Stimulated activated CD8-positive, alpha-beta memory T cell treated with anti-CD3 and anti-CD28 coated beads, Interleukin-4, amount 100 ng/mL, for 4 hours (primary cell): ENCODE data around the gene SPSB4.

Experiments
- DNase-seq, 2 donors: peaks; one replicate each; pipeline ENCODE4 v3.0.0-alpha.2; 2020; ENCODE audit warnings: low read depth in 2 of 2, low spot score in 1 of 2

The SPSB4 gene

GRCh38 chr3:141073580-141073979 lies 22.4 kb downstream of the SPSB4 start:
- no peak for DNase-seq

GRCh38 chr3:141074529-141074928 lies 23.4 kb downstream of the SPSB4 start:
- DNase-seq, result no peak

DNA sequence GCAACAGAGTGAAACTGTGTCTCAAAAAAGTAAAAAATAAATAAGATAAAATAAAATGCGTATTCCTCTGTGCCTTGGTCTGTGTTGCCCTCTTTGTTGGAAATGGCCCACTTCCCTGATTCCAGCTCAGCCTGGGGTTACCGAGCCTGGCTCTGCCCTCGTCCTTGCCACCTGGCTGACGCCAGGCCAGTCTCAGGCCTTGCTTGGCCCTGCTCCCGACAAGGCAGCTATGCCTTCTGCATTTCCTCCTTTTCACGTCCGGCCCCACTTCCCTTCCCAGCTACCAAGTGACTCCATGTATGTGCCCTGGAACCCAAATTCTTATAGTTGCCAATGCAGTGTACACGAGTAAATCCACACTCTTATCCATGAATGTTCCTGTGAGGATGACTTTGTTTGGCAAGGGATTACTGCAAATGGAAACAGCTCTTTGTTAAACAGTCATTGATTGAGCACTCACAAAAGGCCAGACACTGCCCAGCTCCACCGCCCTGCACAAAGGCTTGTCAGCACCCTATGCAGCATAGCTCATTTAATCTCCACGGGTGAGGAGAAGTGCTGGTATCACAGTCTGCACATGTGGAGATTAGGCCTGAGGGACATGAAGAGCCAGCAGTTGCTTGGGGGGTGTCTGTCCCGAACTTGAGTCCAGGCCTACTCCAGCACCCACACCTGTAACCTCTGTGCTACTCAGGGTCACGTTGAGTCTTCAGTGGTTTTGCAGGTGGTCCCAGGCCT lies 25.1 kb downstream of the SPSB4 start:
- no peak for DNase-seq

GRCh38 chr3:141076797-141077571 lies 25.8 kb downstream of the SPSB4 start:
- DNase-seq, result no peak

DNA sequence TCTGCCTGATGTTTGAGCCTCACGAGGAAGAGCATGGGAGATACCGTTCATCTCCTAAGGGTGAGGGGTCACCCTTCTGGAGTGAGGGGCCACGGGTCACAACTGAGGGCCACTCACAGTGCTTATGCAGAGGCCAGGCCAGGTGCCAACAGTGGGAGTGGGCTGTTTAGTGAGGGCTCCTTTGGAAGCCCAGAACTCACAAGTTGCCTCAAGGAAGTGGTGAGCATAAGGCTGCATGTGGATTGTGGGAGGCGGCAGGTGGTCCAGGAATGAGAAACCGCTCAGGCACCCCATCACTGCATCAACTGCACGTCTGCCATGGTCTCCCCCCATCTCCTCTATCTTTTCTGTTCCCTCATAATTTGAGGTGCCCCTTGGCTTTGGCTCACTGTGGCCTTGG lies 26.5 kb downstream of the SPSB4 start:
- DNase-seq, result no peak

DNA sequence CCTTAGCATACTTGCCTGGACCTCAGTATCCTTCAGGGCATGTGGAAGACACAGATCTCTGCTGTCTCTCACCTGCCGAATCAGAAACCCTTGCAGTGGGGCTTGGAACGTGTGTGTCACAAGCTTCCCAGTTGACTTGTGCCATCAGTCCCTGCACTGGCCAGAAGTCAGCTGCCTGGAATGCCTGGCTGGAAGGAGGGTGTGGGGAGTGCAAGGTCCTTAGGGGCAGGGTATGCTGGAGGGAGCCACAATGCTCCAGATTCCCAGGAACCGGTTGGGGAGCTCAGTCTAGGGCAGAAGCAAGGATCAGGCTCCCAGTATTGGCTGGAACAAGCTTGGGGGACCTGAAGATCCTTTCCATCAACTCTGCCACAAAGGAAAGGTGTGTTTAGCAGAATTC lies 27.1 kb downstream of the SPSB4 start:
- DNase-seq, result no peak

DNA sequence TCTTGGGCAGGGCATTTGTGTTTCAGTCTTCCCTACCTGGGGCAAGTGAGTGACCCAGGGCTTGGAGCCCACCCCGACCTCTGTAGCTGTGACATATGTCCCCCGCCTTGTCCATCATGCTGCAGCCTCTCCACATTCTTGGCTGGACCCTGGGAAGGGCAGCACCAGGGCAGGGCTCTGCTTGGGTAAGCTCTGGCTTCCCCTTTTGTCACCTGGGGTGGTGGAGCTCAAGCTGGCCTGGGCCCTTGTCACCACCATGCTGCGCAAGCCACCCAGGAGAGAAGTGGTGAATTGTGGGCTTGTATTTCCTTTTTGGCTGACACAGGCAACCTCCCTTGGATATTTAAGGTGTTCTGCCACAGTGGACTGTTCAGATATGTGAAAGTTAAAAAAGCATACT lies 29.3 kb downstream of the SPSB4 start:
- DNase-seq, result no peak

DNA sequence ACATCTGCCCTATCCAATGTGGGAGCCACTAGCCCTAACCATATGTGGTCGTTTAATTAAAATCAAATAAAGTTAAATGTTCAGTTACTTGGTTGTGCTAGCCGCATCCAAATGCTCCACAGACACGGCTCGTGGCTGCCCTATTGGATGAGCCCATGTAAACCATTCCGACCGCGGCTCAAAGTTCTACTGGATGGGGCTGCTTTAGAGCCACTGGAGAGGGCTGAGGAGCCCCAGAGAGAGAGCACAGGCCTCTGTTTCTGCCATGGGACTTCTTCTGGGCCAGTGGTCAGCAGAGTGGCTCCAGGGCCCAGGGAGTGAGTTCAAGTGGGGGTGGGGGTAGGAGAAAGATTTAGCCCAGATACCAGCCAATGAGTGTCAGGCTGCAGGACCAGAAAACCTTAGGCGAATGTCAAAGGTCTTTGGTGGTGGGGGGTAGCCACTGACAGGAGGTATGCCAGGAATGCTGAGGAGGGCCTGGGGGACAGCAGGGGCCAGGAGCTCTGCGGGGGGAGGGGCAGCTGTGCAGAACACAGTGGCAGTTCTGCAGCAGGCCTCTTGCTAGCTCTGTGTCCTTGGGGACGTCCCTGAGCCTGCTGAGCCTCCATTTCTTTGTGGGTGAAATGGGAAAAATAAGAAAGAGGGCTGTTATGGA lies 30.1 kb downstream of the SPSB4 start:
- no peak for DNase-seq

- no peak for DNase-seq
Observed at GRCh38 chr3:141082064-141082463, 30.9 kb downstream of the SPSB4 start.

DNA sequence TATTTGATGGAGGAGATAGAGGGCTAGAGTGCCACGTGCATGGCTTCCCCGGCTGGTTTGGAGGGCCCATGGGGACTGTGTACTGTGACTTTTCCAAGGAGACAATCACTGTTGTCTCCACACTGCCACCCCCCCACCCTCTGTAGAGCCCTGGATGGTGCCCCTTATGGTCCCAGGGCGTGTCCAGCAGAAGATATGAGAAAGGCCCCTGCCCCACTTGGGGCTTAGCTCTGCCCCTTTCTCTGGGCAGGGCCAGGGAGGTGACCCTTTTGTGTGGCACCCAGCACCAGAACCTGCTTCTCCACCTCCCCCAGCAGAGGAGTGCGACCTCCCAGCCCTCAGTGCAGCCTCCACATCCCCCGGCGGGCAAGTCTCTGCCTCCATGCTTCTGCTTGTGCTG lies 32.1 kb downstream of the SPSB4 start:
- DNase-seq, result no peak

DNA sequence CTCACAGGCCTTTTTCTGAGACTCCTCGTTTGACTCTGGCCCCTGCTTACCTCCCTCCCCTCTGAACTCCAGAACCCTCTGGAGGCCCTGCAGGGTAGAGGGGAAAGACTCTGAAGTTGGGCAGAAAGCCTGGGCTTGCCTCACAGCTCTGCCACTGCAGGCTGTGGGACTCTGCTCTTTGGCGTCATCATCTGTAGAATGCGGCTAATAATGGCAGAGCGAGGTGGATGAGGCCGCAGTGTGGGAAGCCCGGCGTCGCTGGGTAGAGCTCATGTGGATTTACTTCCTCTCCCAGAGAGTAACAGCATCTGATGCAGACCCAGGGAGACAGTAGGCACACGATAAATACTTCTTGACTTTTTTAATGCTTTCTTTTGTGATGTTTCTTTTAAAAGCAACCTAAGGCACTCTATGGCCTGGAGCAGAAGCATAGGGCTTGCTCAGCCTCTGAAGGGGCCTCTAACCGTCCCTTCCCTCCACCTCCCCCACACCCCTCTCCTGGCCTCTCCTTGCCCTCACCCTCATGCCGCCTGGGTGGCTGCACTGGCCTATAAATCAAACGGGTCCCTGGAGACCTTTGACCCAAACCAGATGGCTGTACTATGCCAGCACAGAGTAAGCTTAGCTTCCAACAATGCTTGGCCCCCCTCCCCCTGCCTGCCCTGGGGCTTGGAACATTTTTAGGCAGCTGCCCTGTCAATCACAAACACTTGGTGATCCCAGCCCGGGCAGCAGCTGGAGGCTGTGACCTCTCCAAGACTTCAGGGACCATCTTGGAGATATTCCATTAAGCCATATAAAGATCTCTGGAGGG lies 32.9 kb downstream of the SPSB4 start:
- DNase-seq, result no peak

- no peak for DNase-seq
Observed at GRCh38 chr3:141085343-141086070, 34.4 kb downstream of the SPSB4 start.

- DNase-seq, result no peak
Observed at GRCh38 chr3:141086188-141086587, 35.0 kb downstream of the SPSB4 start.

DNA sequence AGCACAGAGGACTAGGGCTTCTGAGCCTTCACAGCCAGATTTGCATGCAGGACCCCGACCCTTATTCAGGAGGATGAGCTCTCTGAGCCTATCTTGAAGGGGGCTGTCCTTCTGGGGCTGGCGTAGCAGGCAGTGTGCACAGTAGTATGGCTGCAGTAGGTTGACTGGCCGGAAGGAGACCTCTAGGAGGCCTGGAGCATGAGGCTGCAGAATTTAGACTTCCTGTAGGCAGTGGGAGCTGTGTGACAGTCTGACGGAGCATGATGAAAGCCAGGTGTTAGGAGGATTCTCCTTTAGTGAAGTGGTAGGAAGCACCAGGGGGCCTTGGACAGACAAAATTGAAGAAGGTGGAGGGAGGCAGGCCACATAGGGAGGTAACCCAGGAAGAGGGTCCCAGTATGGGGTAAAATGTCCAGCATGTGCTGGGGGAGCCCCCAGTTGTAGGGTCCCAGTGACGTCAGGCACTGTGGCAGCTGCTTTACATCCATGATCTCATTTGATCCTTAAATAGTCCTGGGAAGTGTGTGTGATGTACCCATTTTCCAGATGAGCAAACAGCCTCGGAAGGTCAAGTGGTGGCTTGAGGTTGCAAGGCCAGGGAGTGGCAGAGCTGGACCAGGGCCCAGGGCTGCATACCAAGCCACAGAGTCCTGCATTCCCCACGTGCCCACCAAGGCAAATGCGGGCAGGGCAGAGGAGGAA lies 36.1 kb downstream of the SPSB4 start:
- no peak for DNase-seq

- DNase-seq, result no peak
Observed at GRCh38 chr3:141087778-141088130, 36.6 kb downstream of the SPSB4 start.

DNA sequence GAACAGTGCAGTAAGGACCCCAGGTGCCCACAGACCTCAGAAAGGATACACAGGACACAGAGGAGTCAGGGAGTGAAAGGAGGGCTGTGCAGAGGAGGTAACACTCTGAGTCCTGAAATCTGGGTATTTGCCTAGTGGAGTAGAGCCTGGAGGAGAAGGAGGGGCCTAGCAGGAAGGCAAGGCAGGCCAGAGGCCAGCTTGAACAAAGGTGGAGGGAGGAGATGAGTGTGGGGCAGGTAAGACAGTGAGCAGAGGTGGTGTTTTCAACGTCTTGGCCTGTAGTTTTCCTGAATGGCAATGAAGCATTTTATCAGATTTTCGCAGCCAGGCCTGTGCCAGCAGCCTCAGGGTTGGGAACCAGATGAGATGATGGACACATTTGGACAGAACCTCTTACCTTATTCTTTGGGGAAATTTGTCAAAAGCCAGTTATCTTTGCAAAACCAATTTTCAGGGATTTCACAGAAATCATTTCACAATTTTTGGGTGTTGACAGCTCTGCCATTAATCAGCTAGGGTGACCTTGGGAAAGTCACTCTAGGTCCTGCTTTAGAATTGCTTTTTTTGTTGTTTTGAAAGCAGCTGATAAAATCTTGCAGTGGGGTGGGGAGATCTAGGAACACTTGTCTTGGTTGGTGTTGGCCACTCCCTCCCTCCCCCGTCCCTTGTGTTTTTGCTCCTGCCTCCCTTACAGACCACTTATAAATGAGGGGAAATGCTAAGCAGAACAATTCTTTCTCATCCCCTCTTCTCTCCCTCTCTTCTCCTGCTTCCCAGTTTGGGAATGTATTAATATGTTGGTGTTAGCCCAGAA lies 38.4 kb downstream of the SPSB4 start:
- no peak for DNase-seq

DNA sequence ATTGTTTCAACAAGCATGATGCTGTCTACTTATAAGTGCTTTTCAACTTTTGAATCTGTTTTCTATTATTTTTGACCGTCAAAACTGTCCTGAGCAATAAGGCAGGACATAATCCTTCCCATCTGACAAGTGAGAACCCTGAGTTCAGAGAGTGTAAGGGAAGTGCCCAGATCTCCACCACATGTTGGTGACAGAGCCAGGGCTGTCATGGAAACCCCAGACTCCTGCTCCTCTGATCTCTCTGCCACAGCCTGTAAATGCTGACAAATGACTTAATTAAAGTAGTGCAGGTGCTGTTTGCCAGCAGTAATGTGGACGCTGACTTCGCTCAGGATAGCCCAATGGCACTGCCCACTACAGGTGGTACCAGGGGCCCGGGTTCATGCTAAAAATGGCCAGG lies 40.3 kb downstream of the SPSB4 start:
- no peak for DNase-seq

DNA sequence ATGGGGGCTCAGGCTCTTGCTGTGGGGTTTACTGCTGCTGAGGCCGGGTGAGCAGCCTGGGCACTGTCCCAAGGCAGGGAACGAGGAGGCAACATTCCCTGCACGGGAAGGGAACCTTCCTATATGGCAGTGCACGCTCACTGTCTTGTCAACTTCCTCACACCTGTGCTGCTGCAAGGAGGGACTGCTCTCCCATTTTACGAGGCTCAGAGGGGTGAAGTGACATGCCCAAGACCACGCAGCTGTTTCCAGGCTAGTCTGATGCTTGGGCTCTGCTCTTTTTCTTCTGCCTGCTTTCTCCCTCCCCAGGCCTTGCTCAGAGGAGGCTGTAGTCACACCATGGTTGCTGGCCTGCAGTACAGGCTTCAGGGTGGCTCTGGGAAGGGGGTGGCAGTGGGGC lies 41.5 kb downstream of the SPSB4 start:
- DNase-seq, result no peak

GRCh38 chr3:141093397-141093796 lies 42.2 kb downstream of the SPSB4 start:
- DNase-seq, result no peak
